ENCODE data around the gene SCP2.

Gene SCP2

GRCh38 chr1:53078333-53079101 is 151.4 kb downstream of the SCP2 start:
- Histone ChIP-seq H3K36me3 (ENCODE audit: control insufficient read depth, insufficient read depth, low read length) (no peaks in the 10 kb centered on the region), H3K27me3 (replicated peaks; ENCODE audit: control insufficient read depth, insufficient read depth, low read length) (no peaks in the 10 kb centered on the region), H3K4me3 (replicated peaks; ENCODE audit: low read depth, low read length) (no peak overlapping the region)
- no peak for DNase-seq (ENCODE audit: extremely low read depth, insufficient read length)
- TF ChIP-seq CTCF (IDR thresholded peaks at IDR 0.05; ENCODE audit: insufficient read depth, low read length, poor library complexity, severe bottlenecking): no peak

GRCh38 chr1:53079251-53079650 is 152.2 kb downstream of the SCP2 start:
- no peak overlapping the region for H3K4me3 ChIP-seq (replicated peaks; ENCODE audit: low read depth, low read length)
- no peaks in the 10 kb centered on the region for H3K27me3 ChIP-seq (replicated peaks; ENCODE audit: control insufficient read depth, insufficient read depth, low read length)
- H3K36me3 ChIP-seq (ENCODE audit: control insufficient read depth, insufficient read depth, low read length): no peaks in the 10 kb centered on the region
- no peak for DNase-seq (ENCODE audit: extremely low read depth, insufficient read length)
- TF ChIP-seq CTCF (IDR thresholded peaks at IDR 0.05; ENCODE audit: insufficient read depth, low read length, poor library complexity, severe bottlenecking): no peak

- no peak for DNase-seq (ENCODE audit: extremely low read depth, insufficient read length)
- TF ChIP-seq CTCF (IDR thresholded peaks at IDR 0.05; ENCODE audit: insufficient read depth, low read length, poor library complexity, severe bottlenecking): no peak
- no peak overlapping the region for H3K4me3 ChIP-seq (replicated peaks; ENCODE audit: low read depth, low read length)
- H3K27me3 ChIP-seq (replicated peaks; ENCODE audit: control insufficient read depth, insufficient read depth, low read length): no peaks in the 10 kb centered on the region
- H3K36me3 ChIP-seq (ENCODE audit: control insufficient read depth, insufficient read depth, low read length): no peaks in the 10 kb centered on the region
Observed at GRCh38 chr1:53080041-53080440, 153.0 kb downstream of the SCP2 start.

- no peak for DNase-seq (ENCODE audit: extremely low read depth, insufficient read length)
- Histone ChIP-seq H3K36me3 (ENCODE audit: control insufficient read depth, insufficient read depth, low read length) (no peaks in the 10 kb centered on the region), H3K27me3 (replicated peaks; ENCODE audit: control insufficient read depth, insufficient read depth, low read length) (no peaks in the 10 kb centered on the region), H3K4me3 (replicated peaks; ENCODE audit: low read depth, low read length) (no peak overlapping the region)
- no peak for TF ChIP-seq CTCF (IDR thresholded peaks at IDR 0.05; ENCODE audit: insufficient read depth, low read length, poor library complexity, severe bottlenecking)
Observed at GRCh38 chr1:53080769-53081168, 153.7 kb downstream of the SCP2 start.

GRCh38 chr1:53081384-53082066 is 154.4 kb downstream of the SCP2 start:
- no peak for TF ChIP-seq CTCF (IDR thresholded peaks at IDR 0.05; ENCODE audit: insufficient read depth, low read length, poor library complexity, severe bottlenecking)
- DNase-seq (ENCODE audit: extremely low read depth, insufficient read length): no peak
- Histone ChIP-seq H3K36me3 (ENCODE audit: control insufficient read depth, insufficient read depth, low read length) (no peaks in the 10 kb centered on the region), H3K27me3 (replicated peaks; ENCODE audit: control insufficient read depth, insufficient read depth, low read length) (no peaks in the 10 kb centered on the region), H3K4me3 (replicated peaks; ENCODE audit: low read depth, low read length) (no peak overlapping the region)
